SK-N-MC (cell line): ENCODE data around the gene PLS1.
"Not testable (repeated sequence)": the region's sequence is repeated elsewhere in the genome, so short reads cannot be mapped to it uniquely, and the experiment has no call there.

Source experiments
- DNase-seq: peaks from one replicate; pipeline ENCODE4 v3.0.0-alpha.2; 2011; ENCODE audit warnings: low read depth, low spot score
- H3K27ac ChIP-seq: fragments of 200-600 bp; sonication (generic); 2 replicates; pipeline ENCODE4 v1.5.1; 2016; ENCODE audit warnings: mixed run types
- H3K36me3 ChIP-seq: fragments of 200-600 bp; sonication (generic); 2 replicates; pipeline ENCODE4 v1.6.1; 2017; ENCODE audit warnings: antibody characterized with exemption, low read length, mixed read lengths; ENCODE audit not compliant: insufficient read depth
- H3K4me3 ChIP-seq: fragments of 200-600 bp; sonication (generic); 2 replicates; pipeline ENCODE4 v1.5.1; 2016
- H3K9ac ChIP-seq: fragments of 200-600 bp; sonication (generic); 2 replicates; pipeline ENCODE4 v1.8.0; 2017; ENCODE audit warnings: mixed run types, mixed read lengths; ENCODE audit not compliant: insufficient read length
- H3K9me3 ChIP-seq: fragments of 200-600 bp; sonication (generic); 2 replicates; pipeline ENCODE4 v1.6.1; 2017; ENCODE audit warnings: low read depth, mild to moderate bottlenecking, antibody characterized with exemption, low read length, moderate library complexity, mixed read lengths
- EZH2 ChIP-seq: fragments of 200-600 bp; sonication (generic); IDR thresholded peaks from one replicate; pipeline ENCODE4 v1.6.1; 2017; ENCODE audit warnings: antibody characterized with exemption
- FOXP2 ChIP-seq: optimal IDR thresholded peaks from 2 replicates; pipeline ENCODE3; 2011; ENCODE audit warnings: mild to moderate bottlenecking, moderate library complexity; ENCODE audit not compliant: insufficient read depth; ENCODE audit errors: extremely low read length, control extremely low read depth
- POLR2AphosphoS5 ChIP-seq: IDR thresholded peaks from 2 replicates; pipeline ENCODE4 v1.6.1; 2012; ENCODE audit warnings: mild to moderate bottlenecking, low read depth, low read length, borderline replicate concordance

Gene PLS1

DNA sequence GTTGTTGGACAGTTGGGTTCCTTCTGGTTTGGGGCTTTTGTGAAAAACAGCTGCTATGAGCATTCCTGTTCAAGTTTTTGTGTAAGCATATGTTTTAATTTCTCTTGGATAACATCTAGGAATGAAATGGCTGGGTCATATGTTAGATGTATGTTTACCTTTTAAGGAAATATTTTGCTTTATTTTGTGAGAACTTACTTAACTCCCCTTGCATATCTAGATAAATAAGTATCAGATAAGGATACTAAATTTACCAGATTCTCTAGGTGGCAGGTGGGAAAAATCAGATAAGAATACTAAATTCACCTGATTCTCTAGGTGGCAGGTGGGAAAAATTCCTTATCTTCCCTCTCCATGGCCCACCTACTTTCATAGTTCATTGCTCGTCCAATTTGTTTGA is 1.1 kb upstream of the PLS1 start:
- Histone ChIP-seq H3K9ac (no peak overlapping the region), H3K4me3 (peak overlapping the region; percentile 92; the same call in 1 of the 2 replicates), H3K36me3 (no peaks in the 10 kb centered on the region), H3K9me3 (no peaks in the 10 kb centered on the region), H3K27ac (no peak overlapping the region)
- TF ChIP-seq FOXP2 (no peak), POLR2AphosphoS5 (no peak), EZH2 (no peak)
- no peak for DNase-seq

GRCh38 chr3:142595581-142595950 is 627 bp upstream of the PLS1 start:
- Histone ChIP-seq H3K4me3 (peak overlapping the region; percentile 92), H3K27ac (no peak overlapping the region), H3K9ac (peak overlapping the region; percentile 65), H3K36me3 (no peaks in the 10 kb centered on the region), H3K9me3 (no peaks in the 10 kb centered on the region)
- TF ChIP-seq FOXP2 (no peak), POLR2AphosphoS5 (no peak), EZH2 (no peak)
- no peak for DNase-seq

DNA sequence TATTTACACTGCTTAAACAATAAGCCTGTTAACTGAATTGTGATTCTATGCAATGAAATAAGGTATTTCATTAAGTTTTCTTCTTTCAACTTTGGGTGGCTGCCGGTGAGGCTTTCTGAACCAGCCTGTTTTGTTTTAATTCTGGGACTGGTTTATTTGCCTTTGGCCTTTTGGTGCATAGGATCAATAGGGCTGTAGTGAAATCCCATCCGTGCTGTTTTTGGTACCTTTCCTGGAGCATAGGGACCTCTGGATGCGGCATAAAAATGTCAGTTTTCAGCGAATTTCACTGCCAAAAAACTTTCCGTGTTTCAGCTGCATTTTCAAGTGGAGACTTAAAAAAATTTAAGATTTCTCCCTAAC is 514 bp downstream of the PLS1 start:
- Histone ChIP-seq H3K9ac (peak overlapping the region; percentile 72), H3K36me3 (no peaks in the 10 kb centered on the region), H3K27ac (no peak overlapping the region), H3K4me3 (peak overlapping the region; percentile 92), H3K9me3 (no peaks in the 10 kb centered on the region)
- TF ChIP-seq FOXP2 = no peak
- no peak for TF ChIP-seq POLR2AphosphoS5
- TF ChIP-seq EZH2 = no peak
- no peak for DNase-seq

DNA sequence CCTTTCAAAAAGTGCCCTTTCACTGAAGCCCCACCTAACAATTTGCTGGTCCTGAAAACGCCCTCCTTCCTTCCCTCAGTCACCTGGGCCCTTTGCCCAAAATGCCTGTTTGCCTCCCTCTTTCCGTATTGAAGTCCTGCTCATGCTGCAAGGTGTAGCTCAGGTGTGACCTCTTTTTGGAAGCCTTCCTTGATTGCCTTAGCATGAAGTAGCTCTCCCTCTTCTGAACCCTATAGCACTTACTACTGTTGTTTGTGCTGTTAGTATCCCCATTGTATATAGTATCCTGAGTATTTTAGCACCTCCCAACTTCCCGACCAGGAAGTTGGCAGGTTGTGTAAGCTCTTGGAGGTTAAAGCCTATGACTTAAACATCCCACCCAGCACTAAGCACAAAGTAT is 1.7 kb downstream of the PLS1 start:
- no peaks in the 10 kb centered on the region for H3K36me3 ChIP-seq
- H3K27ac ChIP-seq = no peak overlapping the region
- TF ChIP-seq EZH2 = no peak
- no peak for TF ChIP-seq FOXP2
- no peak for TF ChIP-seq POLR2AphosphoS5
- no peak for DNase-seq
- no peak overlapping the region for H3K4me3 ChIP-seq
- H3K9ac ChIP-seq = no peak overlapping the region
- no peaks in the 10 kb centered on the region for H3K9me3 ChIP-seq

- no peak overlapping the region for H3K27ac ChIP-seq
- H3K9ac ChIP-seq = no peak overlapping the region
- H3K4me3 ChIP-seq = no peak overlapping the region
- DNase-seq = no peak
- H3K9me3 ChIP-seq = no peaks in the 10 kb centered on the region
- H3K36me3 ChIP-seq = no peaks in the 10 kb centered on the region
- no peak for TF ChIP-seq POLR2AphosphoS5
- TF ChIP-seq FOXP2 = no peak
- TF ChIP-seq EZH2 = no peak
Measured at GRCh38 chr3:142601713-142602112, 5.5 kb downstream of the PLS1 start.

GRCh38 chr3:142602619-142603385 is 6.6 kb downstream of the PLS1 start:
- H3K9me3 ChIP-seq = no peaks in the 10 kb centered on the region
- TF ChIP-seq EZH2 (no peak), FOXP2 (no peak)

DNA sequence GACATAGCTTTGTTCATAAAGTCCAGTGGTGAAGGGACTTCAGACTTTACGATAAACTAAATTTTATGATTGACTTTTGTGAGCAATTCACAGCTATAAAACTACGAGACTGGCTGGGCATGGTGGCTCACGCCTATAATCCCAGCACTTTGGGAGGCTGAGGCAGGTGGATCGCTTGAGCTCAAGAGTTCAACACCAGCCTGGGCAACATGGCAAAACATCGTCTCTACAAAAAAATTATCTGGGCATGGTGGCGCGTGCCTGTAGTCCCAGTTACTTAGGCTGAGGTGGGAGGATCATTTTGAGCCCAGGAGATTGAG is 7.2 kb downstream of the PLS1 start:
- H3K4me3 ChIP-seq, H3K27ac ChIP-seq, H3K9me3 ChIP-seq, DNase-seq, H3K9ac ChIP-seq, H3K36me3 ChIP-seq: not testable (repeated sequence)

More at GRCh38 chr3:142602619-142603385, 6.6 kb downstream of the PLS1 start:
- H3K9ac ChIP-seq = no peak overlapping the region
- H3K27ac ChIP-seq = no peak overlapping the region
- no peak for DNase-seq
- H3K36me3 ChIP-seq = no peaks in the 10 kb centered on the region
- no peak overlapping the region for H3K4me3 ChIP-seq

DNA sequence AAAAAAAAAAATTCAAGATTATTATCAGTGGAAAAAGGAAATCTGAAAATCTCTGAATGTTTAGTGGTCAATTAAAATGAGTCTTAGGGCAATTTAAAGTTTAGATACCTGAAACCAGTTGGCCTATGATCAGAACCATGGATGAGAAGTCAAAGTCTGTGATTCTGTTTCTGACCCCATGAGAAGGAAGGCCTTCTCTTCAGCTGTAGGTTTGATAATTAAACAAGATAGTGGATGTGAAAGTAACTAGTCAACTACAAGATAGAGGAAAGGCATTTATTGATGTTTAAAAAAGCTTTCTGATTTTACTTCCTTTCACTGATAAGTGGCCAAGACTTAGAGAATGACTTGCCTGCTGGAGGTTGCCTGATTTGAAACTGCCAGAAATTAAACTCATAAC is 8.7 kb downstream of the PLS1 start:
- no peak for TF ChIP-seq POLR2AphosphoS5
- TF ChIP-seq FOXP2 = no peak
- no peak for TF ChIP-seq EZH2

DNA sequence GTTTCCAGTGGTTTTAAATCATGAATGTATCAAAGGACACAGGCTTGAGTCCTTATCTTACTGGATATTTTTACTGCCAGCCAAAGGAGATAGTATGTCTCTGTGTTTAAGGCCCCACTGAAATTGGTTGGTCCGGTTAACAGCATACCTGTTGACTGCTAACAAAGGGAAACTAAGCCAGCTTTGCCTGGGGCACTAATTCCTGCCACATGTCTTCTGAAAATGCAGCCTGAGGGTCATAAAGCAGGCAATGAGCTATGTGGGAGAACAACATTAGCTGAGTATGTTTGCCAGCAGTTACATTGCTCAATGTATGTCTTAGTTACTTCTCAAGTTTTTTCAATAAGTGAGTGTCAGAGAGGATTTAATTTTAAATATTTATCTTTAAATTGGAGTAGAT is 12.4 kb downstream of the PLS1 start:
- Histone ChIP-seq H3K9ac (no peak overlapping the region), H3K27ac (peak overlapping the region; percentile 45; the same call in 1 of the 2 replicates), H3K4me3 (no peak overlapping the region), H3K36me3 (no peaks in the 10 kb centered on the region), H3K9me3 (no peaks in the 10 kb centered on the region)
- no peak for DNase-seq
- TF ChIP-seq FOXP2 (no peak), EZH2 (no peak), POLR2AphosphoS5 (no peak)

More for the DNA sequence above, 8.7 kb downstream of the PLS1 start:
- DNase-seq = no peak
- Histone ChIP-seq H3K9me3 (no peaks in the 10 kb centered on the region), H3K4me3 (no peak overlapping the region), H3K9ac (no peak overlapping the region), H3K36me3 (no peaks in the 10 kb centered on the region), H3K27ac (no peak overlapping the region)
